Activated naive CD4-positive, alpha-beta T cell (primary cell): ENCODE data around the gene PEX6.
A peak's percentile ranks its signal among the peaks of the same experiment; 100 is the strongest.

Source experiments
- DNase-seq, 4 experiments: peaks; one replicate each; lab custom pipeline; 2025; lab: John Stamatoyannopoulos, UW

PEX6 gene, protein sequence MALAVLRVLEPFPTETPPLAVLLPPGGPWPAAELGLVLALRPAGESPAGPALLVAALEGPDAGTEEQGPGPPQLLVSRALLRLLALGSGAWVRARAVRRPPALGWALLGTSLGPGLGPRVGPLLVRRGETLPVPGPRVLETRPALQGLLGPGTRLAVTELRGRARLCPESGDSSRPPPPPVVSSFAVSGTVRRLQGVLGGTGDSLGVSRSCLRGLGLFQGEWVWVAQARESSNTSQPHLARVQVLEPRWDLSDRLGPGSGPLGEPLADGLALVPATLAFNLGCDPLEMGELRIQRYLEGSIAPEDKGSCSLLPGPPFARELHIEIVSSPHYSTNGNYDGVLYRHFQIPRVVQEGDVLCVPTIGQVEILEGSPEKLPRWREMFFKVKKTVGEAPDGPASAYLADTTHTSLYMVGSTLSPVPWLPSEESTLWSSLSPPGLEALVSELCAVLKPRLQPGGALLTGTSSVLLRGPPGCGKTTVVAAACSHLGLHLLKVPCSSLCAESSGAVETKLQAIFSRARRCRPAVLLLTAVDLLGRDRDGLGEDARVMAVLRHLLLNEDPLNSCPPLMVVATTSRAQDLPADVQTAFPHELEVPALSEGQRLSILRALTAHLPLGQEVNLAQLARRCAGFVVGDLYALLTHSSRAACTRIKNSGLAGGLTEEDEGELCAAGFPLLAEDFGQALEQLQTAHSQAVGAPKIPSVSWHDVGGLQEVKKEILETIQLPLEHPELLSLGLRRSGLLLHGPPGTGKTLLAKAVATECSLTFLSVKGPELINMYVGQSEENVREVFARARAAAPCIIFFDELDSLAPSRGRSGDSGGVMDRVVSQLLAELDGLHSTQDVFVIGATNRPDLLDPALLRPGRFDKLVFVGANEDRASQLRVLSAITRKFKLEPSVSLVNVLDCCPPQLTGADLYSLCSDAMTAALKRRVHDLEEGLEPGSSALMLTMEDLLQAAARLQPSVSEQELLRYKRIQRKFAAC

DNA sequence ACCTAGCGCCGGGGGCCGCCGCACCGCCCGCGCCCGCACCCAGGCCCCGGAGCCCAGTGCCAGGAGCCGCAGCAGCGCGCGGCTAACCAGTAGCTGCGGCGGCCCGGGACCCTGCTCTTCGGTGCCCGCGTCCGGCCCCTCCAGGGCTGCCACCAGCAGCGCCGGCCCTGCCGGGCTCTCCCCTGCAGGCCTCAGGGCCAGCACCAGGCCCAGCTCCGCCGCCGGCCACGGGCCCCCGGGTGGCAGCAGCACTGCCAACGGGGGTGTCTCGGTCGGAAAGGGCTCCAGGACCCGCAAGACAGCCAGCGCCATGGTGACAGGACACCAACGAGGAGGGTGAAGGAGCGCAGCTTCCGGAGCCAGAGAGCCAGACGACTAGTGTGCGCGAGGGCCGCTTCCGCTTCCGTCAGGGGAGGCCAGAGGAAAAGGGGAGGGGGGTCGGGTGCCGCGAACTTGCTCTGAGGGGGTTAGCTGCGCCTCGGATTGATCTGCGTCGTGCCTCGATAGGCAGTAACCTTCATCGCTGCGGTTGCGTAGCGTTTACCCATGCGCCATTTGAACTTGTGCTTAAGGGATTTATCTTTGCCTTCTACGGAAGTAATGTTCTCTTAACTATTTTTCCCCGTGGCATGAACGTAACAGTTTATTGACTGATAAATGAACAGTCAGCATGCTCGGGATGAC, at the start of gene PEX6:
Gene PEX6 (minus strand): TSS at position 343 of the 684 bp plus-strand sequence. CDS start 31 bp downstream, at position 312.
- DNase-seq = peak; percentile 55 to 92 (median 80)

DNA sequence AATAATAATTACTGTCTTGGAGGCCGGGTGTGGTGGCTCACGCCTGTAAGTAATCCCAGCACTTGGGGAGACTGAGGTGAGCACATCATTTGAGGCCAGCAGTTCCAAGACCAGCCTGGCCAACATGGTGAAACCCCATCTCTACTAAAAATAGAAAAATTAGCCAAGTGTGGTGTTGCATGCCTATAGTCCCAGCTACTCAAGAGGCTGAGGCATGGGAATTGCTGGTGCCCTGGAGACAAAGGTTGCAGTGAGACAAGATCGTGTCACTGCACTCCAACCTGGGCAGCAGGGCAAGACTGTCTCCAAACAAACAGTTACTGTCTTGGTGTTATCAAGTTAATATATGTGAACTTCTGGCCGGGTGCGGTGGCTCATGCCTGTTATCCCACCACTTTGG, 47.4 kb upstream of the PEX6 start:
- no peak for DNase-seq

DNA sequence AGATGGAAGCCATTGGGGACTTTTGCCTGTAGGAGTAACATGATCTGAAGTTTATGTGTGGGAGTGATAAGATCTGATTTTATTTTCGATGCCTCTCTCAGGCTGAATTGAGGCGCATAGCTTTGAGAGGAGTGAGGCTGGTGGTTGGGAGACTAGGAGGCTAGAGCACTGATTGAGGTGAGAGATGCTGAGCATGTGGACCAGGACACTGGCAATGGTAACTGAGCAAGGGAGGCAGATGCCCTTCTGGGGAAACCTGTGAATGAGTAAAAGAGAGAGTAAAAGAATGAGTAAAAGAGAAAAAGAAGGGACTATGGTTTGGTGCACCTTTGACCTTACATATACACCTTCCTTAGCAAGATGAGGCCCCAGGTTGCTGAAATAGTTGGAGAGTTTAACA, 45.5 kb upstream of the PEX6 start:
- no peak for DNase-seq

DNA sequence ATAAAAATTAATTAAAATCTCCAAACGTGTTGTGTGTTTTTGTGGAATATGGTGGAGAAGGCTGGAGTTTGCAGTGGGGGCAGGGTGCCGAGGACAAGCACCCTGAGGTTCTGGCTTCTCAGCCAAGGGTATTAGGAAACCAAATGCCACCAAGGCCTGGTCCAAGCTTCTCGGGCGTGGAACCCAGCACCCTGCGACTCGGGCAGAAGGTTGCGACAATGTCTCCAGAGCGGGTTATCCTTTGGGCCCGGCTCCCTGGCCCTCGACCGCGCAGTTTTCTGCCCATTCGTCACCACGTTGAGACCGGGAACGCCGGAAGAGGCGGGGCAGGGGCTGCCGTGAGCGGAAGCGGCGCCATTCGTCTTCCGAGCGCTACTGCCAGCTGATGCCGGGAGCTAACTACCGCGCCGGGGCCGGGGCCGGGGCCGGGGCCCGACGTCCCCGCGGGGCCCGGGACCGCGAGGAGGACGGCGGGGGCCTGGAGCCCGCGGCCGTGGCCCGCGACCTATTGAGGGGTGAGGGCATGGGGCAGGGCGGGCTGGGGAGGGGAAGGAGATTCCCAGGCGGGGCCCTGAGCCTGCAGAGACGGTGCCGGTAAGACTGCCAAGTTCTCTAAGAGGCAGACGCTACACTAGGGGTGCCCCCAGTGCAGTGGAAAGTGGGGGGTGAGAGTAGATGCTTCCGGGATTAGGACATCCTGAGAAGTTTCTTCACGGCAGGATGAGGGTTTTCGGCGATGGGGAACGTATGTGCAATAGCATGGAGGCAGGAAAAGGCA, 42.5 kb upstream of the PEX6 start, which contains the start of gene RRP36:
Gene RRP36 (plus strand): TSS at position 354 of the 778 bp plus-strand sequence. CDS start 32 bp downstream, at position 386.
- peak; percentile 19 to 54 (median 31) for DNase-seq

DNA sequence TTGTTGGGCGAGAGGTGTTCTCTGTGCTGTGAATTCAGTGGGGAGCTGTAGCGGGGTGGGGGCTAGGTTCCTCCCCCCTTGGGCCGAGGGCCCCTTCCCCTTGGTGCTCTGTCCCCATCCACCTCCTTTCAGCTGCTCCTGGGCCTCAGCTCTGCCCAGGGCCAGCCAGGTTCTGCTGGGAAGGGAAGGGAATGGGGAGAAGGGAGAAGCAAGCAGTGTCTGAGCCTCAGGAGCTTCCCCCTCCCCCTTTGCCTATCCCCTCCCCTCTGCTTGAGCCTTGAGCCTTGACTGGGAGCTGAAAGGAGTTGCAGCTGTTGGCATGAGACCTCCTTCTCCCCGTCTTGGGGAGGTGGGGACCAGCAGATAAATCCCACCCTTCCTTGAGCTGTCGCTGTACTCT, 41.9 kb upstream of the PEX6 start:
- DNase-seq = no peak

DNA sequence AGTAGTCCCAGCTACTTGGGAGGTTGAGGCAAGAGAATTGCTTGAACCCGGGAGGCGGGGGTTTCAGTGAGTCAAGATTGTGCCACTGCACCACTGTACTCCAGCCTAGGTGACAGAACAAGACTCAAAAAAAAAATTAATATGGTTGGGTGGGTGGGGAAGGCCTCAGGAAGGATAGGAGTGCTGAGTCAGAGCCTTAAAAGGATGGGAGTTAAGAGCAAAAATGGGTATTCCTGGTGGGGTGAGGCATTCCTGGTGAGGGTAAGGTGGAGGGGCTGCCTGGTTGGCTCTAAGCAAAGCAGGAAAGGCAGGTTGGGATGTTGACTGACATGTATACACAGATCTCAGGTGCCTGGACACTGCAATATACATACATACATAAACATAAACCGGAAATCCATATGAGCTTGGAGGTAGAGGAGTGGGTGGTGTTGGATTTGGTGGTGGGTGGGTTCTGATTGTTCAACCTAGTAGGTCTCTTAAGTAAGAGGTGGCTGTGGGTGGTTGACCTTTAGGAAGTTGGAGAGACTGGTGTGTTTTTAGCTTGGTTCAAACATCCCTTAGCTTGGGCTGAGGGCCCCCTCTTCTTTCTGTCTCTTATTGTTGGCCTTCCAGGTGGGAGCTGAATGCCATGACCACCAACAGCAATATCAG, 41.2 kb upstream of the PEX6 start:
- DNase-seq = no peak

DNA sequence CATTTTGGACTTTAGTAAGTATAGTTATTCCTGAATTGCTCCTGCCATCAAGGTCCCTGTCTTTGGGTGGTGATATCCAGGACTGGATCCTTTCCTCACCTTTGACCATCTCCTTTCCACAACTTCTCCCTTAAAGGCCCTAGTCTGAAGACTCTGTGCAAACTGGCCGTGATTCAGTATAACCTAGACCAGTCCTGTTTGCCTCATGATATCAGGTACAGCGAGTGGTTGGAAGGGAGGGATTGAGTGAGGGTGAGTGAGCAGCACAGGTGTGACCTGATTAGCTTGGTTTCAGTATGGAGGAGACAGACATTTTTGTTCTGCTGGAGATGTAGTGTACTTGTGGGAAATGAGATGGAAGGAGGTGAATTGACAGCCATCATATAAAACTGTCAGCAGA, 40.2 kb upstream of the PEX6 start:
- DNase-seq = no peak

DNA sequence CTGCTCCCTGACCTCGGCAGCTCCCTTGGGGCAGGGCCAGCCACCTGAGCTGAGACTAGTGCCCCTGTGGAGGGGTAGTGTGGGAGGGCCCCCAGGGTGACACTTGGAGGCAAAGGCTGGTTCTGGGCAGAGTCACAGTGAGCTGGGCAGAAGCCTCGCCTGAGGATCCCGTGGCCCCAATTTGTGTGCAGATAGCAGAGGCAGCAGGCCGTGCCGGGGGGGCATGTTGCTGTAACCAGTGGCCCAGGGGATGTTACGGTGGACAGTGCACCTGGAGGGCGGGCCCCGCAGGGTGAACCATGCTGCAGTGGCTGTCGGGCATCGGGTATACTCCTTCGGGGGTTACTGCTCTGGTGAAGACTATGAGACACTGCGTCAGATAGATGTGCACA, 38.0 kb upstream of the PEX6 start:
- no peak for DNase-seq

DNA sequence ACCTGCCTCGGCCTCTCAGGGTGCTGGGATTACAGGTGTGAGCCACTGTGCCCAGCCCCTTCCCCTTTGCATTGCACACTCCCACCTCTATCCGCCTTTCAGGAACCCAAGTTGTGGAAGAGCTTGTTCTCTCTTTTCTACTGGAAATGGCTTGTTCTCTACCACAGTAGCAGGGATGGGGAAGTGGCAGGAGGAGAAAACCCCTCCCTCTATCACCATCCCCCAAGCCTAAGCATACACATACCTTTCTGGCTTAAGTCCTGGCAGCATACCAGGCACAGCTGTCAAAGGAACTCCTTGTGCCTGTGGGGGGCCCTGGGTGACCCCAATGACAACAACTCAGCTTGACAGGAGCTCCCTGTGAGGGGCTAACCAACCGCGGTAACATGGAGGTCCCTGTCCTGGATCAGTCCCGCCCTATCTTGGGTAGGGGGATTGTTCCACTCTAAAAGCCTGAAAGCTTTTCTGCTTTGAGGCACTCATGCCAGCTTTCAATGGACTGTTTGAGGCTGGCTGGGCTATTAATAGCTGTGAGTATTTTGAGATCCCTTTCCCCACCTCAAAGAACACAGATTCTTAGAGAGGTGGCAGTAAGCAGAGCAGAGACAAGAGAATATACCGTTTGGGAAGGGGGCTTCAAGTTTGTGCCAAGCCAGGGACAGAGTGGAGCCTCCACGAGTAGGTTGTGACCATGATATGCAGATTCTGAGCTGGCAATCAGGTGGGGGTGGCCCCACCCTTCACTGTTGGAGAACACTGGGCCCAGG, 37.4 kb upstream of the PEX6 start:
- DNase-seq = no peak

DNA sequence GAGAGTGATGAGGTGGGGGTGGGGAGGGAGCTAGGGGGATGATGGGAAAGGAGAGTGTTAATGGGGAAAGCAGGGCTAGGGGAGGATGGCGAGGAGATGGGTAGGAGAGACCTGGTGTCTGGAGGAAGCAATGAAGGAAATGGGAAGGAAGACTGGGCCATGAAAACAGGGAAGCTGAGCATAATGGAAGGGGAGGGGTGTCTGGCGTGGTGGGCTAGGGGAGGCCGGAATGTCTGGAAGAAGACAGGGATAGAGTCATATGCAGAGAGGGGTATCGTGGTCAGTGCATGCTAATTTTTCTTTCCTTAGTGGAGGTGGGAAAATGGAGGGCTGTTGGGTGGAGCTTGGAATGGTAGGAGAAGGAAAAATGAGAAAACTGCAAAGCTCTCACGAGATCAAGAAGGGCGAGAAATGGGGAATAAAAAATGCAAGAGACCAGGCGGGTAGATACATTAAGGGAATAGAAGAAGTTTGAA, 35.5 kb upstream of the PEX6 start:
- DNase-seq = no peak

DNA sequence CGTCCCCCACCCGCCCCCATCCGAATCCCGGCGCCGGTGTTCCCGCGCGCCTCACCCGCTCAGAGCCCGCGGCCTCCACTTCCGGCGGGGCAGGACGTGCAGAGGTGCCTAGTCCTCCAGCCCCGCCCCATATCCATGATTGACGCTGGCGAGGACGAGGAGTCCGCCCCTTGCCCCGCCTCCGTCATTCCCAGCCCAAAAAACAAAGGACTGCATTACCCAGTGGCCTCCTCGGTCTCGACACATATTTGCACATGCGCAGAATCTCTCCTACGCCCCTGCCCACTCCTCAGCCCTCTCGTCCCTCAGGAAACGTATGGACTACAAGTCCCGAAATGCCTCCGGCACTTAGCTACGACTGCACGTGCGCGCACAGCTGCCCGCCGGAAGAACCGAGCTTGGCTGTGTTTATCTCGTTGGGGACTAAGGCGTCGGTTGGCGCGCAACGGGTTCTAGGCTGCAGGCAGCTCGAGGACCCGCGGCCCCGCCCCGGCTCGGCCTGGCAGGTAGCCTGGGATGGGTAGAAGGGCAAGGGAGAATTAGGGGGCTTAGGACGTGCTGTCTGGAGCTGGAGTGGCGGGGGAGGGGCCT, 35.0 kb upstream of the PEX6 start, which contains the start of the genes KLHDC3 and MEA1:
Gene KLHDC3 (plus strand): TSS at position 407 of the 591 bp plus-strand sequence. CDS start 2,944 bp downstream, outside the sequence.
Gene MEA1 (minus strand): TSS at position 104 of the 591 bp plus-strand sequence. CDS start 133 bp downstream, outside the sequence.
- peak; percentile 92 to 96 (median 92) for DNase-seq

DNA sequence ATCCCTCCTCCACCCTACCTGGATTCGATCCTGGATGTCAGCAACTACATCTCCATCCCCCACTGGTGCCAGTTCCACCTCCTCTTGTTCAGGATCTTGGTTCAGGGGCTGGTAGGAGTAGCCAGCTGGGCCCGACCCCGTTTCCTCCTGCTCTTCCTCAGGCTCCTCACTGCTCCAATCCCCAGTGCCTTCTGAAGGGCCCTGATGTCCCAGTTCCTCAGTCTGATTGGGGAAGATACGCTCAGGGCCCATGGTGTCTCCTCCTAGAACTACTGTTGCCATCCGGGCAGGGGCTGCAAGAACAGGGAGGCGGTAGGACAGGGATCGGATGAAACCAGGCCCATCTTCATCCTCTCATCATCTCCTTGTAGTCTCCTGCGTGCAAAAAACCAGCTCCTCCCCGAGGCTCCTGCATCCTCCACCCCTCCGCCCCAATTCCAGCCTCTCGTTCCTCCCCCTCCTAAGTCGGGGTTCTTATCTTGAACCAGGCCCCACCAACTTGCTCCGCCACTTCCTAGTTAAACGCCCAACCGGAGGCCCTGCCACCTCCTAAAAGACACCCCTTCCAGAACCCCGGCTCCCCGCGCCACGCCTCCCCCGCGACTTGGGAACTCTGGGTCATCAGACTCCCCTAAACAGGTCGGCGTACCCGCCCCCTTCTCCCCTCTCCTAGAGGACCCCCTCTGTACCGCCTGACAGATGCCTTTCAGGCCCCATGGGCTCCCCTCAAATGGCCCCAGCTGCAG, 34.3 kb upstream of the PEX6 start:
- no peak for DNase-seq

DNA sequence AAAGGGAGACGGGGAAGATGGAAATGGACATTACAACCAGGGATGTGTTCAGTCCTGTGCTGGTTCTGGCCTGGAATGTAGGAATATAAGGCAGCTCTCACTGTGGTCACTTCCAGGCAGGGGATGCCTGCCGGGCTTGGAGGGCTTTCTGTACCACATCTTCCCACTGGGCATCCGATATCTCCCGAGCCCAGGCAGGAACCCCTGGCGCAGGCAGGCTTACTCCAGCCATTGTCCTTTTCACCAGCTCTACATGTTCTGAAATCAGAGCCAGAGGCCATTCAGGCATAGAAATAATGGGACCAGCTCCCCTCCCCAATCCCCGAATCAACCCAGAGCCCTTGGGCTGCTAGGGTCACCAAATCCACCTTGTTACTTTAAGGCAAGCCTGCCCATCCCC, 33.4 kb upstream of the PEX6 start:
- no peak for DNase-seq

DNA sequence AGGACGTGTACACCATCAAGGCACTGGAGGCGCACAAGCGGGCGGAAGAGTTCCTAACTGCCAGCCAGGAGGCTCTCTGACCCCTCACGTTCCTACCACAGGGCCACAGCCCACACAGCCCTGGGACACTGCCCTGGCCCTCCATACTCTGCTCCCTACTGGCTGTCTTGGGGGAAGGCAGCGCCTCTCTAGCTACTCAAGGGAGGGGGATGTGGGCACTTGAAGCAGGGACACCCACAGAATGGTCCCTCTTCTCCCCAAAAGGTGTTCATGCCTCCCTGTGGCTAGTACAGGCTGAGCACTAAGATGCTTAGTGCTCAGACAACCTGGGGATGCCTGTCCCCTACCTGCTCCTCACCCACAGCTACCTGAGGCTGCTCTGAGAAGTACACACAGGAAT, 32.2 kb upstream of the PEX6 start:
- no peak for DNase-seq

DNA sequence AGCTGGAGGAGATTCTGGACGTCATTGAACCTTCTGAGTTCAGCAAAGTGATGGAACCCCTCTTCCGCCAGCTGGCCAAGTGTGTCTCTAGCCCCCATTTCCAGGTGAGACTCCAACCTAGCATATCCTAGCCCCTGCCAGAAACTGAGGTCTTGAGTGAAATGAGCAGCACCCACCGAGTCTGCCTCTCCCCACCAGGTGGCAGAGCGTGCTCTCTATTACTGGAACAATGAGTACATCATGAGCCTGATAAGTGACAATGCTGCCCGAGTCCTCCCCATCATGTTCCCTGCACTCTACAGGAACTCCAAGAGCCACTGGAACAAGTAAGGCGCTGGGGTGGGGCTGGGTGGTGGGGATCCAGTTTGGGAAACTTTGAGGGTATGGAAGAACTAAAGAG, 30.1 kb upstream of the PEX6 start:
- DNase-seq = peak in 1 of 4 experiments; percentile 21

DNA sequence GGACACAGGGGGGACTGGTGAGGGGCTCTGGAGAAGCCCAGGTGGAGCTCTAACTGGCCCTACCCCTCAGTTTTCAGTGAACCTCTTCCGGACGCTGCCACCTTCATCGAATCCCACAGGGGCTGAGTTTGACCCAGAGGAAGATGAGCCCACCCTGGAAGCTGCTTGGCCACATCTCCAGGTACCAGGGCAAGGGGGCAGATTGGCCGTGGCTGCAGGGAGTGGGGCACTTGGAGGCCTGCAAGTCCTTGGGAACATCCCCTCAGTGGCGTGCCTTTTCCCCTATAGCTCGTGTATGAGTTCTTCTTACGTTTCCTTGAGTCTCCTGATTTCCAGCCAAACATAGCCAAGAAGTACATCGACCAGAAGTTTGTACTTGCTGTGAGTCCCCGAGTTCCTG, 28.1 kb upstream of the PEX6 start:
- DNase-seq = no peak

DNA sequence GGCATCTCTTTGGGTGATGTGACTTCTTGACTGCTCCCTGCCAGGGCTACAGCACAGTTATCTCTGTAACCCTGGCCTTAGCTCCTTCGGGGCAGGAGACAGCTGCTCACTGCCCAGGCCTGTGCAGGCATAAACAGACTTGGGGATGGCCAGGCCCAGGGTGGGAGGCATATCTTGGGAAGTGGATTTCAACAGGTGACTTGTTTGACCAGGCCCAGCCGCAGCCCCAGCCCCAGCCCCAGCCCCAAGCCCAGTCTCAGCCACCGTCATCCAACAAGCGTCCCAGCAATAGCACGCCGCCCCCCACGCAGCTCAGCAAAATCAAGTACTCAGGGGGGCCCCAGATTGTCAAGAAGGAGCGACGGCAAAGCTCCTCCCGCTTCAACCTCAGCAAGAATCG, 27.3 kb upstream of the PEX6 start:
- no peak for DNase-seq

DNA sequence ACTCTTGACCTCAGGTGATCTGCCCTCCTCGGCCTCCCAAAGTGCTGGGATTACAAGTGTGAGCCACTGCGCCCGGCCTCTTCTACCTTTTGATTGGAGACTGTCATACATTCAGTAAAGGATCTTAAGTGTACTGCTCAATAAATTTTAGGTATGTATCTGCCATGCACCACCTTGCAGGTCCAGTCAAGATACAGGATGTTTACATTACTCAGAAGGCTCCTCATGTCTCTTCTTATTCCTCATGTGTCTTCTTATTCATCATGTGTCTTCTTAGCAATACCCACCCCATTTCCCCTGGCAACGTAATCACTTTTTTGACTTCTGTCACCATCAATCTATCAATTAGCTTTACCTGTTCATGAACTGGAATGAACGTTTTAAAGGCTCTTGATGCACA, 26.9 kb upstream of the PEX6 start:
- DNase-seq = no peak
